Measurements from ENCODE around the gene TRIM24. TPM values are rescaled to one million over a fixed set of nuclear protein-coding genes. Genes with fewer than 3 reads are reported as not detected.
"Not testable (repeated sequence)": the region's sequence is repeated elsewhere in the genome, so short reads cannot be mapped to it uniquely, and the experiment has no call there.

TRIM24 gene
- total RNA-seq, 1 experiment from 2014 or later, result 28.4 TPM

DNA sequence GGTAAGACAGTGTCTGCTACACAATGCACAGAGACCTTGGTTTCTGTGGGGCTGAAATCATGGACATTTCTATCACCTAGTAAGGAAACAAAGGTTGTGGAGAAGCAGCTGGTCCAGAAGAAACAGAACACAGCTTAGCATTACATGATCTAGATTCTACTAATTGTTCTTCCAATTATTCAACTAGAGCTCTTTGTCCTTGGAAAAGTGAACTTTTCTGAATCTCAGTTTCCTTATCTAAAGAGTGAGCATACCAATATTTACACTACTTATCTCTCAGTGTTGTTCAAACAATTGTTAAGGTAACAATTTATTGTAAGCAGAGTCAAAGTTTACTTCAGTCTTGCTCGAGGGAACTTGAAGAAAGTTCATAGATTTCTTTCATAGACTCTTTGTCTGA lies 42.3 kb upstream of the TRIM24 start:
- no peaks in the 10 kb centered on the region for H3K36me3 ChIP-seq (ENCODE audit: control insufficient read depth, insufficient read depth, low read length)
- TF ChIP-seq POLR2AphosphoS5 (IDR thresholded peaks at IDR 0.05; ENCODE audit: low read depth, low read length) (no peak), SIN3A (IDR thresholded peaks at IDR 0.05; ENCODE audit: borderline replicate concordance, insufficient read depth, low read depth, low read length) (no peak)
- TF ChIP-seq, protein P1, sequence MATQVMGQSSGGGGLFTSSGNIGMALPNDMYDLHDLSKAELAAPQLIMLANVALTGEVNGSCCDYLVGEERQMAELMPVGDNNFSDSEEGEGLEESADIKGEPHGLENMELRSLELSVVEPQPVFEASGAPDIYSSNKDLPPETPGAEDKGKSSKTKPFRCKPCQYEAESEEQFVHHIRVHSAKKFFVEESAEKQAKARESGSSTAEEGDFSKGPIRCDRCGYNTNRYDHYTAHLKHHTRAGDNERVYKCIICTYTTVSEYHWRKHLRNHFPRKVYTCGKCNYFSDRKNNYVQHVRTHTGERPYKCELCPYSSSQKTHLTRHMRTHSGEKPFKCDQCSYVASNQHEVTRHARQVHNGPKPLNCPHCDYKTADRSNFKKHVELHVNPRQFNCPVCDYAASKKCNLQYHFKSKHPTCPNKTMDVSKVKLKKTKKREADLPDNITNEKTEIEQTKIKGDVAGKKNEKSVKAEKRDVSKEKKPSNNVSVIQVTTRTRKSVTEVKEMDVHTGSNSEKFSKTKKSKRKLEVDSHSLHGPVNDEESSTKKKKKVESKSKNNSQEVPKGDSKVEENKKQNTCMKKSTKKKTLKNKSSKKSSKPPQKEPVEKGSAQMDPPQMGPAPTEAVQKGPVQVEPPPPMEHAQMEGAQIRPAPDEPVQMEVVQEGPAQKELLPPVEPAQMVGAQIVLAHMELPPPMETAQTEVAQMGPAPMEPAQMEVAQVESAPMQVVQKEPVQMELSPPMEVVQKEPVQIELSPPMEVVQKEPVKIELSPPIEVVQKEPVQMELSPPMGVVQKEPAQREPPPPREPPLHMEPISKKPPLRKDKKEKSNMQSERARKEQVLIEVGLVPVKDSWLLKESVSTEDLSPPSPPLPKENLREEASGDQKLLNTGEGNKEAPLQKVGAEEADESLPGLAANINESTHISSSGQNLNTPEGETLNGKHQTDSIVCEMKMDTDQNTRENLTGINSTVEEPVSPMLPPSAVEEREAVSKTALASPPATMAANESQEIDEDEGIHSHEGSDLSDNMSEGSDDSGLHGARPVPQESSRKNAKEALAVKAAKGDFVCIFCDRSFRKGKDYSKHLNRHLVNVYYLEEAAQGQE (IDR thresholded peaks at IDR 0.05; ENCODE audit: insufficient read depth in 1 of 2, low read depth in 2 of 2, low read length in 1 of 2), result no peak
- in situ Hi-C loops (cut with HindIII; ENCODE audit: low pct_unique_long_range_greater_than_20kb, low sequenced_read_pairs) (no loop called here), intact Hi-C loops (cut with micrococcal nuclease; ENCODE audit: unreplicated experiment) (no loop called here)
- ChIA-PET POLR2A (no interaction called here), CTCF (no interaction called here)
- H3K9me3 ChIP-seq (ENCODE audit: control insufficient read depth, insufficient read depth, low read depth, low read length), result no peaks in the 10 kb centered on the region
- no peak overlapping the region for H3K4me3 ChIP-seq (ENCODE audit: low read depth in 2 of 2, low read length in 2 of 2)
- BruUV-seq (replicated peaks), result no TSS peak
- ATAC-seq, result no peak
- H3K4me1 ChIP-seq (ENCODE audit: control insufficient read depth, insufficient read depth, low read length), result no peaks in the 10 kb centered on the region
- H3K27me3 ChIP-seq (ENCODE audit: control insufficient read depth, insufficient read depth, low read length), result no peaks in the 10 kb centered on the region; the same call in 1 of the 2 replicates
- H3K27ac ChIP-seq (ENCODE audit: low read length), result no peak overlapping the region
- DNase-seq (ENCODE audit: low read depth, low spot score), result no peak

DNA sequence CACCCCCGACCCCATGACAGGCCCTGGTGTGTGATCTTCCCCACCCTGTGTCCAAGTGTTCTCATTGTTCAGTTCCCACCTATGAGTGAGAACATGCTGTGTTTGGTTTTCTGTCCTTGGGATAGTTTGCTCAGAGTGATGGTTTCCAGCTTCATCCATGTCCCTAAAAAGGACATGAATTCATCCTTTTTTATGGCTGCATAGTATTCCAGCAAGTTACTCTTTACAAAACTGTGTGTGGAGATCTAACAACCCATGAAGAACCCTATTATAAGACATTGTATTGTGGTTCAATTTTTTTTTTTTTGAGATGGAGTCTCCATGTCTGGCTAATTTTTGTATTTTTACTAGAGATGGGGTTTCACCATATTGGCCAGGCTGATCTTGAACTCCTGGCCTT lies 41.7 kb upstream of the TRIM24 start:
- H3K27ac ChIP-seq (ENCODE audit: low read length); H3K9me3 ChIP-seq (ENCODE audit: control insufficient read depth, insufficient read depth, low read depth, low read length); in situ Hi-C loops (cut with HindIII; ENCODE audit: low pct_unique_long_range_greater_than_20kb, low sequenced_read_pairs); ATAC-seq; BruUV-seq (replicated peaks); H3K4me3 ChIP-seq (ENCODE audit: low read depth in 2 of 2, low read length in 2 of 2); DNase-seq (ENCODE audit: low read depth, low spot score); intact Hi-C loops (cut with micrococcal nuclease; ENCODE audit: unreplicated experiment); H3K27me3 ChIP-seq (ENCODE audit: control insufficient read depth, insufficient read depth, low read length); CTCF ChIA-PET; POLR2A ChIA-PET; H3K36me3 ChIP-seq (ENCODE audit: control insufficient read depth, insufficient read depth, low read length); H3K4me1 ChIP-seq (ENCODE audit: control insufficient read depth, insufficient read depth, low read length): not testable (repeated sequence)

- CTCF ChIA-PET, result no interaction called here
- no peaks in the 10 kb centered on the region for H3K9me3 ChIP-seq (ENCODE audit: control insufficient read depth, insufficient read depth, low read depth, low read length)
- no TSS peak for BruUV-seq (replicated peaks)
- POLR2A ChIA-PET, result no interaction called here
- in situ Hi-C loops (cut with HindIII; ENCODE audit: low pct_unique_long_range_greater_than_20kb, low sequenced_read_pairs) (no loop called here), intact Hi-C loops (cut with micrococcal nuclease; ENCODE audit: unreplicated experiment) (no loop called here)
- H3K36me3 ChIP-seq (ENCODE audit: control insufficient read depth, insufficient read depth, low read length), result no peaks in the 10 kb centered on the region
- TF ChIP-seq TCF7L2 (IDR thresholded peaks at IDR 0.05; ENCODE audit: low read depth, low read length) (no peak), SIN3A (IDR thresholded peaks at IDR 0.05; ENCODE audit: borderline replicate concordance, insufficient read depth, low read depth, low read length) (no peak), POLR2AphosphoS5 (IDR thresholded peaks at IDR 0.05; ENCODE audit: low read depth, low read length) (no peak)
- TF ChIP-seq, protein P2, sequence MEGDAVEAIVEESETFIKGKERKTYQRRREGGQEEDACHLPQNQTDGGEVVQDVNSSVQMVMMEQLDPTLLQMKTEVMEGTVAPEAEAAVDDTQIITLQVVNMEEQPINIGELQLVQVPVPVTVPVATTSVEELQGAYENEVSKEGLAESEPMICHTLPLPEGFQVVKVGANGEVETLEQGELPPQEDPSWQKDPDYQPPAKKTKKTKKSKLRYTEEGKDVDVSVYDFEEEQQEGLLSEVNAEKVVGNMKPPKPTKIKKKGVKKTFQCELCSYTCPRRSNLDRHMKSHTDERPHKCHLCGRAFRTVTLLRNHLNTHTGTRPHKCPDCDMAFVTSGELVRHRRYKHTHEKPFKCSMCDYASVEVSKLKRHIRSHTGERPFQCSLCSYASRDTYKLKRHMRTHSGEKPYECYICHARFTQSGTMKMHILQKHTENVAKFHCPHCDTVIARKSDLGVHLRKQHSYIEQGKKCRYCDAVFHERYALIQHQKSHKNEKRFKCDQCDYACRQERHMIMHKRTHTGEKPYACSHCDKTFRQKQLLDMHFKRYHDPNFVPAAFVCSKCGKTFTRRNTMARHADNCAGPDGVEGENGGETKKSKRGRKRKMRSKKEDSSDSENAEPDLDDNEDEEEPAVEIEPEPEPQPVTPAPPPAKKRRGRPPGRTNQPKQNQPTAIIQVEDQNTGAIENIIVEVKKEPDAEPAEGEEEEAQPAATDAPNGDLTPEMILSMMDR (IDR thresholded peaks at IDR 0.05), result no peak
- TF ChIP-seq, protein P1 (IDR thresholded peaks at IDR 0.05; ENCODE audit: insufficient read depth in 1 of 2, low read depth in 2 of 2, low read length in 1 of 2), result no peak
- no peak overlapping the region for H3K4me3 ChIP-seq (ENCODE audit: low read depth in 2 of 2, low read length in 2 of 2)
- no peak for DNase-seq (ENCODE audit: low read depth, low spot score)
- no peak overlapping the region for H3K27ac ChIP-seq (ENCODE audit: low read length)
- ATAC-seq, result no peak
- no peaks in the 10 kb centered on the region for H3K4me1 ChIP-seq (ENCODE audit: control insufficient read depth, insufficient read depth, low read length)
- H3K27me3 ChIP-seq (ENCODE audit: control insufficient read depth, insufficient read depth, low read length), result no peaks in the 10 kb centered on the region
Measured at GRCh38 chr7:138425026-138425425, 35.0 kb upstream of the TRIM24 start.

All from Panc1 (cell line).